ENCODE data around the gene IDE.

The IDE gene

DNA sequence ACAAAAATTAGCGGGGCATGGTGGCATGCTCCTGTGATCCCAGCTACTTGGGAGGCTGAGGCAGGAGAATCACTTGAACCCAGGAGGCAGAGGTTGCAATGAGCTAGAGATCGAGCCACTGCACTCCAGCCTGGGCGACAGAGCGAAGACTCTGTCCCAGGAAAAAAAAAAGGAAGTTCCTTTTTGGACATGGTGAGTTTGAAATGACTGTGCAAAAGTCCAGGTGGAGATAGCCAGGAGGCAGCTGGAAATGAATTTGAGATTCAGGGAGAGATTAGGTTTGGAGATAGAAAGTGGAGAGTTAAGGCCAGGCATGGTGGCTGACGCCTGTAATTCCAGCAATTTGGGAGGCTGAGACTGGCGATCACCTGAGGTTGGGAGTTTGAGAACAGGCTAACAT is 143.8 kb downstream of the IDE start:
- TF ChIP-seq, protein P1, sequence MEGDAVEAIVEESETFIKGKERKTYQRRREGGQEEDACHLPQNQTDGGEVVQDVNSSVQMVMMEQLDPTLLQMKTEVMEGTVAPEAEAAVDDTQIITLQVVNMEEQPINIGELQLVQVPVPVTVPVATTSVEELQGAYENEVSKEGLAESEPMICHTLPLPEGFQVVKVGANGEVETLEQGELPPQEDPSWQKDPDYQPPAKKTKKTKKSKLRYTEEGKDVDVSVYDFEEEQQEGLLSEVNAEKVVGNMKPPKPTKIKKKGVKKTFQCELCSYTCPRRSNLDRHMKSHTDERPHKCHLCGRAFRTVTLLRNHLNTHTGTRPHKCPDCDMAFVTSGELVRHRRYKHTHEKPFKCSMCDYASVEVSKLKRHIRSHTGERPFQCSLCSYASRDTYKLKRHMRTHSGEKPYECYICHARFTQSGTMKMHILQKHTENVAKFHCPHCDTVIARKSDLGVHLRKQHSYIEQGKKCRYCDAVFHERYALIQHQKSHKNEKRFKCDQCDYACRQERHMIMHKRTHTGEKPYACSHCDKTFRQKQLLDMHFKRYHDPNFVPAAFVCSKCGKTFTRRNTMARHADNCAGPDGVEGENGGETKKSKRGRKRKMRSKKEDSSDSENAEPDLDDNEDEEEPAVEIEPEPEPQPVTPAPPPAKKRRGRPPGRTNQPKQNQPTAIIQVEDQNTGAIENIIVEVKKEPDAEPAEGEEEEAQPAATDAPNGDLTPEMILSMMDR (IDR thresholded peaks at IDR 0.05; ENCODE audit: insufficient read depth, low read depth, low read length, missing control alignments) = no peak
- no peak overlapping the region for H3K4me3 ChIP-seq (ENCODE audit: low read depth, low read length)
- no peak for DNase-seq (ENCODE audit: low read depth)

DNA sequence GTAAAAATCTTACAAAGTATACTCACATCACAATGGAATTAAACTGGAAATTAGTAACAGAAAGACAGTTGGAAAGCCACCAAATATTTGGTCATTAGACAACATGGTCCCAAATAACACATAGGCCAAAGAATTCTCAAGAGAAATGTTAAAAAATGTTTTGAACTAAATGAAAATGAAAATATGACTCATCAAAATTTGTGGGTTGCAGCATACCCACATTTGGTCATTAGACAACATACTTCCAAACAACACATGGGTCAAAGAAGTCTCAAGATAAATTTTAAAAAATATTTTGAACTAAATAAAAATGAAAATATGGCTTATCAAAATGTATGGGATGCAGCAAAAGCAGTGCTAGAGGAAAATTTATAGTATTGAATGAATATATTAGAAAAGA is 152.3 kb downstream of the IDE start:
- TF ChIP-seq, protein P1 (IDR thresholded peaks at IDR 0.05; ENCODE audit: insufficient read depth, low read depth, low read length, missing control alignments) = no peak

DNA sequence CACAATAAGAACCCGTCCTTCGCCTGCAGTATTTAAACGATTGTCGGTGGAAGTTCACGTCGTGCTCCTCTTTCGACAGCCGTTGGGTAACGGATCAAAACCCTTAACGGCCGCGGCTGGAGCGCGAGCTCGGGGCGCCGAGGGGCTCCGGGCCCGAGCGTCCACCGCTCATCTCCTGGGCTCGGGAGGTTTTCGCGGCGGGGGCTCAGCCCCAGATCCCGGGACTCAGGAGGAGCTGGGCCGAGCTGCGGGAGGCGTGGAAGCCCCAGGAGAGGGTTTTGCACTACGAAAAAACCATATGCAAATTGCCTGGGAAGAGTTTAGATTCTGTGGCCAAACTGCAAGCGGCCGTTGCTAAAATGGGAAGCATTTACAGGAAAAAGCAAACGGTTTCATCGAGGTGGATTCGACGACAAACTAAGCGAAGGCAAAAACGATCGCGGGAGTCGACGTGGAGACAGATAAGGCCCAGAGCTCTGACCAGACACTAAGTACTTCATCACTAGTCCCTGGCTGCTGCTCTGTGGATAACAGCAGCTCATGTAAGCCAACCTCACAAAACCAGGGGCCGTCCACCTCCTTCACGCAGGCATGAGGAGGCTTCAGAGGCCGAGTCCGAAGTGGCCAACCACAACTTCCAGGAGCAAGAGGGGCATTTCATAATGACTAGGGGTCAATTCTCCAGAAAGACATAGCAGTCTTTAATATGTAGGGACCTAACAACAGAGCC is 153.2 kb downstream of the IDE start:
- no peak overlapping the region for H3K4me3 ChIP-seq (ENCODE audit: low read depth, low read length)
- no peak for DNase-seq (ENCODE audit: low read depth)
- TF ChIP-seq, protein P1 (IDR thresholded peaks at IDR 0.05; ENCODE audit: insufficient read depth, low read depth, low read length, missing control alignments) = no peak

More for the DNA sequence above, 152.3 kb downstream of the IDE start:
- no peak for DNase-seq (ENCODE audit: low read depth)
- no peak overlapping the region for H3K4me3 ChIP-seq (ENCODE audit: low read depth, low read length)

DNA sequence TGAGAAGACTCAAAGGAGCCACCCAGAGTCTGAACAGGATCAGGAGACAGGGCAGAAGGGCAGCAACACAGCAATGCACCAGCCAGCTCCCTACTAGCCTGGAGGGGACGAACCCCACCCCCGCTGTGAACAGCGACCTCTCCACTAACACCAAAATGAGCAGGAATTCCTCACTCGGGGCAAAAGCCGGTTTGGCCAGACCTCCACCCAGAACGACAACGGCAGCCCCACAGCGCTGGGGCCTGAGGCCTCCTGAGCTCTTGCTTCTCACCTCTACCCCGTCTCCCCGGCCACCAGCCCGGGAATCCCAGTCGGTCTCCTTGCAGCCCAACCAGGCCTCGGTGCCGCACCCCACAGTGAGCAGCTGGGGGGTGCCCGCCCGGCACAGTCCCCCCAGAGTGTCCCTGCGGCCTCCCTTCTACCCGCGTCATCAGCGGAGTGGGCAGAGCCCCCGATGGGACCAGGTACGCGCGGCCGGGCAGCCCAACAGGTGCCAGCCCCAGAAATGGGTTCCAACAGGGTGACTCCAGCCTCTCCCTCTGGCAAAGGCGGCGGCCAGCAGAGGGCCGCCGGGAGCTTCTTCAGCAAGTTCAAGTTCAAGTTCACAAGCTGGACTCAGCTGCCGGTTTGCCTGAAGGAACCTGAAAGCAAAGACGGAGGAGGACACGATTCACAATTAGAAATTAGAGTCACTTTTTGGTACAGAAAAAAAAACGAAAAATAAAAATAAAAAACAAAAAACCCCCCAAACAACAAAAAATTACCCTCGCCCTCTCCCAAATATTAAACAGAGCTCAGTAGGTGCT is 153.9 kb downstream of the IDE start:
- TF ChIP-seq, protein P1 (IDR thresholded peaks at IDR 0.05; ENCODE audit: insufficient read depth, low read depth, low read length, missing control alignments) = peak; percentile 9
- no peak overlapping the region for H3K4me3 ChIP-seq (ENCODE audit: low read depth, low read length)
- DNase-seq (ENCODE audit: low read depth) = no peak

DNA sequence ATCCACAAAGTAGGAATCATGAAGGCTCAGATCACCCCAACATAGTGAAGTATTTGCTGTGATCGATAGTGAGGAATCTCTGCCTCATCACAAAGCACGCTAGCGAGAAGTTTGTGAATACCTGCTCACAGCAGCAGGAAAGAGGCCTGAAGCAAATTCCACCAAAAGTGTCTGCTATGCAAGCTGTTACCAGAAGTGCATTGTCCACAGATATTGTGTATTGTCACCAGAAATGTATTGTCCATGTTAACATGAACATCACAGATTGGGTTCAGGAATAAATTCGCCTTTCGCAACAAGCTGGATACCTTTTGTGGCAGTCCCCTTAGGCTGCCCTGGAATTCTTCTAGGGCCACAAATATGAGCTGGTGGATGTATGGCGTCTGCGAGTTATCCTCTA is 155.0 kb downstream of the IDE start:
- no peak overlapping the region for H3K4me3 ChIP-seq (ENCODE audit: low read depth, low read length)
- DNase-seq (ENCODE audit: low read depth) = no peak
- TF ChIP-seq, protein P1 (IDR thresholded peaks at IDR 0.05; ENCODE audit: insufficient read depth, low read depth, low read length, missing control alignments) = no peak

DNA sequence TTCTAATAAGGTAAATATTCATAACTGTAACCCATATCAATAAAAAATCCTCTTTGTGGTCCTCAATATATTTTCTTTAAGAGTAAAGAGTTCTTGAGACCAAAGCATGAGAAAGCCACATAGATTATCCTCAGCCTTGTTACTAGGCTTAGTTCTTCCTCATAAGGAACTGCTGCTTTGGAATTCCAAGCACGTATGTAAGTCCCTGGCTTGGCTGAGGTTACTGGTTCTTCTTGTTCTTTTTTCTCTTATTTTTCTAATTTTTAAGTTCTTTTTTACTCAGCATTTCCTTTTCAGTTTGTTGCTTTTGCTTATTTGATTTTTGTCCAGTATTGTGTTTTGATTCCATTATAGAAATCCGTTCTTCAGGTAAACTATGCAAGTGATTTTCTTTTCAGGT is 155.7 kb downstream of the IDE start:
- TF ChIP-seq, protein P1 (IDR thresholded peaks at IDR 0.05; ENCODE audit: insufficient read depth, low read depth, low read length, missing control alignments) = no peak

More for the DNA sequence above, 155.7 kb downstream of the IDE start:
- H3K4me3 ChIP-seq (ENCODE audit: low read depth, low read length) = no peak overlapping the region
- no peak for DNase-seq (ENCODE audit: low read depth)
